Loucy (cell line): ENCODE results near the gene MICALL1.

Experiments used
- CTCF ChIP-seq: fragments of 200-600 bp; sonication (generic); conservative IDR thresholded peaks from 2 replicates; pipeline ENCODE4 v1.5.1; 2014; ENCODE audit warnings: mild to moderate bottlenecking, antibody characterized with exemption, low read length
- EZH2phosphoT487 ChIP-seq: fragments of 200-600 bp; IDR thresholded peaks from 2 replicates; pipeline ENCODE4 v1.6.1; 2018; ENCODE audit warnings: antibody characterized with exemption, mild to moderate bottlenecking, moderate library complexity, borderline replicate concordance

- TF ChIP-seq CTCF (no peak), EZH2phosphoT487 (no peak)
These were observed 47.0 kb downstream of the MICALL1 start for GRCh38 chr22:37953062-37953436.
